ENCODE measurements around the gene ZNF593. TPM values are rescaled to one million over a fixed set of nuclear protein-coding genes. Genes with fewer than 3 reads are reported as not detected.
A peak's percentile ranks its signal among the peaks of the same experiment; 100 is the strongest.

Gene ZNF593
- 35.9 TPM for total RNA-seq (ENCODE audit: unreplicated experiment)
- long read RNA-seq, transcript ZNF593-202 (3 exons, 675 nt), result major isoform, 51 of 54 reads
- long read RNA-seq, partial matches to known transcripts, result 1 of 54 reads
- long read RNA-seq, other reads (novel, unspliced or antisense), result 1 of 54 reads

GRCh38 chr1:26169669-26170471, at the start of gene ZNF593:
ZNF593 (plus strand) TSS chr1:26169908; CDS start chr1:26169984, 76 bp downstream.
- TF ChIP-seq CTCF (IDR thresholded peaks at IDR 0.05; ENCODE audit: partially characterized antibody, unreplicated experiment), result peak; percentile 97
- DNase-seq, result peak; percentile 94
- no peaks in the 10 kb centered on the region for H3K36me3 Mint-ChIP-seq (ENCODE audit: unreplicated experiment)
- H3K4me3 Mint-ChIP-seq (ENCODE audit: unreplicated experiment), result peak within 1 kb of the TSS; percentile 93
- peaks cover 14% of the 10 kb centered on the region for H3K4me1 Mint-ChIP-seq (ENCODE audit: low read depth, unreplicated experiment)
- H3K9me3 Mint-ChIP-seq (ENCODE audit: unreplicated experiment), result peaks cover 3% of the 10 kb centered on the region
- peak within 1 kb of the TSS; percentile 84 for H3K27ac Mint-ChIP-seq (ENCODE audit: unreplicated experiment)
- H3K27me3 Mint-ChIP-seq (ENCODE audit: unreplicated experiment), result peaks cover 13% of the 10 kb centered on the region

GRCh38 chr1:26121854-26122773, 47.6 kb upstream of the ZNF593 start:
- no peak for TF ChIP-seq CTCF (IDR thresholded peaks at IDR 0.05; ENCODE audit: partially characterized antibody, unreplicated experiment)
- no peak overlapping the region for H3K4me3 Mint-ChIP-seq (ENCODE audit: unreplicated experiment)
- H3K27me3 Mint-ChIP-seq (ENCODE audit: unreplicated experiment), result no peaks in the 10 kb centered on the region
- H3K27ac Mint-ChIP-seq (ENCODE audit: unreplicated experiment), result no peak overlapping the region
- DNase-seq, result no peak
- H3K4me1 Mint-ChIP-seq (ENCODE audit: low read depth, unreplicated experiment), result no peaks in the 10 kb centered on the region
- no peaks in the 10 kb centered on the region for H3K9me3 Mint-ChIP-seq (ENCODE audit: unreplicated experiment)
- no peaks in the 10 kb centered on the region for H3K36me3 Mint-ChIP-seq (ENCODE audit: unreplicated experiment)

GRCh38 chr1:26122988-26123973, 46.4 kb upstream of the ZNF593 start:
- TF ChIP-seq CTCF (IDR thresholded peaks at IDR 0.05; ENCODE audit: partially characterized antibody, unreplicated experiment), result no peak
- Mint-ChIP-seq H3K27me3 (ENCODE audit: unreplicated experiment) (no peaks in the 10 kb centered on the region), H3K4me3 (ENCODE audit: unreplicated experiment) (no peak overlapping the region), H3K27ac (ENCODE audit: unreplicated experiment) (no peak overlapping the region), H3K9me3 (ENCODE audit: unreplicated experiment) (no peaks in the 10 kb centered on the region), H3K4me1 (ENCODE audit: low read depth, unreplicated experiment) (peaks cover 4% of the 10 kb centered on the region), H3K36me3 (ENCODE audit: unreplicated experiment) (no peaks in the 10 kb centered on the region)
- DNase-seq, result no peak

GRCh38 chr1:26124418-26125331, 45.0 kb upstream of the ZNF593 start:
- no peak for DNase-seq
- Mint-ChIP-seq H3K27me3 (ENCODE audit: unreplicated experiment) (no peaks in the 10 kb centered on the region), H3K9me3 (ENCODE audit: unreplicated experiment) (no peaks in the 10 kb centered on the region), H3K4me1 (ENCODE audit: low read depth, unreplicated experiment) (peaks cover 6% of the 10 kb centered on the region), H3K36me3 (ENCODE audit: unreplicated experiment) (no peaks in the 10 kb centered on the region), H3K4me3 (ENCODE audit: unreplicated experiment) (no peak overlapping the region), H3K27ac (ENCODE audit: unreplicated experiment) (no peak overlapping the region)
- no peak for TF ChIP-seq CTCF (IDR thresholded peaks at IDR 0.05; ENCODE audit: partially characterized antibody, unreplicated experiment)
